ENCODE results near the gene SVIP.

The SVIP gene

GRCh38 chr11:22787551-22788162 lies 41.9 kb downstream of the SVIP start:
- DNase-seq, result peak; percentile 55

- no peak for DNase-seq
Observed at GRCh38 chr11:22787055-22787454, 42.5 kb downstream of the SVIP start.

GRCh38 chr11:22786475-22786874 lies 43.1 kb downstream of the SVIP start:
- no peak for DNase-seq

GRCh38 chr11:22785251-22785650 lies 44.4 kb downstream of the SVIP start:
- DNase-seq, result no peak

GRCh38 chr11:22780952-22781593 lies 48.5 kb downstream of the SVIP start:
- DNase-seq, result no peak

- no peak for DNase-seq
Observed at GRCh38 chr11:22779850-22780249, 49.8 kb downstream of the SVIP start.

GRCh38 chr11:22778642-22779041 lies 51.0 kb downstream of the SVIP start:
- no peak for DNase-seq

- no peak for DNase-seq
Observed at GRCh38 chr11:22775248-22775647, 54.4 kb downstream of the SVIP start.

- no peak for DNase-seq
Observed at GRCh38 chr11:22774716-22775115, 54.9 kb downstream of the SVIP start.

- DNase-seq, result no peak
Observed at GRCh38 chr11:22769081-22769480, 60.5 kb downstream of the SVIP start.

All from activated CD4-positive, alpha-beta T cell treated with anti-CD3 and anti-CD28 coated beads, Interleukin-2, Interleukin-6, amounts not matched to agents 100 ng/mL and 50 ng/mL, durations not matched to agents 16 hours and 8 hours (primary cell).